Amniotic epithelial cell (primary cell): ENCODE data around the gene POF1B.
A peak's percentile ranks its signal among the peaks of the same experiment; 100 is the strongest.
"Not testable (repeated sequence)": the region's sequence is repeated elsewhere in the genome, so short reads cannot be mapped to it uniquely, and the experiment has no call there.

Source experiments
- DNase-seq: peaks from one replicate; pipeline ENCODE4 v3.0.0-alpha.2; 2010; ENCODE audit warnings: low read depth

The POF1B gene

DNA sequence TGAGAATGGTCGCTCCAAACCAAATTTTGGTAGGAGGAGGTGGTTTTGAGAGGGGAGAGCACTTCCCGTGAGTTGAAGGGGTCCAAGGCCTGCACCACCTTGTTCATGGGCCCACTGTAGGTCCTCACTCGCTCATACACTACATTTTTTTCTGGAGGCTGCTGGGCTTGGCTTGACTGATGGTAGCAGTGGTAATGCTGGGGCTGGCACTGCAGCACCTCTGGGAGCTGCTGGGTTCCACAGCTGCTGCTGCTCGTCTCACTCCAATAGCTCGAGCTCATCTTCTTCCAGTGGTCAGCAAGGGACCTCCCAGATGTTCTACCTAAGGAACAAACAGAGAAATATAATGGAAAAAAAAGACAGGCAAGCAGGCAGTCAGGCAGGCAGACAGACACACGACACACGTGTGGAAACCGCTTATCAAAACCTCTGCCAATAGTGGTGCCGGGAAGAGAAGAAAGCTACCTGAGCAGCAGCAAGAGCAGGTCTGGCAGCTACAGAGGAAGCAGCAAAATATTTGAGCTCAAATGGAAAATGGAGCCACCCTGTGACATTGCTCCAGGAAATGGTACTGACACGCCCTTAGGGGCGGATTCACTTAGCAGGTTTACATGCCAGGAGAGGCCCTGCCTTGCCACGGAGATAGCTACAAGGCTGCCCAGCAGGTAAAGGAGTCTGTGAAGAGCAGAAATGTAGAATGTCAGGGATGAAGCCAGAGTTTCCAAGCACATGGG is at the start of gene POF1B:
TSS of gene POF1B (minus strand) at position 492 of the 734 bp plus-strand sequence. CDS start at position 281, 211 bp downstream.
- DNase-seq = no peak

DNA sequence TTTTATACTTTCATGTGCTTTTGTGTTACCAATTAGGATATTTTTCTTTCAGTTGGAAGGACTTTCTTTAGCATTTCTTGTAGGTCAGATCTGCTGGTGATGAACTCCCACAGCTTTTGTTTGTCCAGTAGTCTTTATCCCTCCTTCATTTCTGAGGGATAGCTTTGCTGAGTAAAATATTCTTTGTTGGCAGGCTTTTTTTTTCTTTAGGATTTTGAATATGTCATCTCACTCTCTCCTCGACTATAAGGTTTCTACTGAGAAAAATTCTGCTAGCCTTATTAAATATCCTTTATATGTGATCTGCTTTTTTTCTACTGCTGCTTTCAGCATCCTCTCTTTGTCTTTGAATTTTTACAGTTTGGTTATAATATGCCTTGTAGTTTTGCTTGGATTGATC is 49.6 kb upstream of the POF1B start:
- DNase-seq = no peak

GRCh38 chrX:85419293-85419692 is 39.8 kb upstream of the POF1B start:
- DNase-seq = no peak

- DNase-seq = no peak
Measured at GRCh38 chrX:85391878-85392238, 12.4 kb upstream of the POF1B start.

GRCh38 chrX:85391185-85391877 is 11.9 kb upstream of the POF1B start:
- DNase-seq = no peak

DNA sequence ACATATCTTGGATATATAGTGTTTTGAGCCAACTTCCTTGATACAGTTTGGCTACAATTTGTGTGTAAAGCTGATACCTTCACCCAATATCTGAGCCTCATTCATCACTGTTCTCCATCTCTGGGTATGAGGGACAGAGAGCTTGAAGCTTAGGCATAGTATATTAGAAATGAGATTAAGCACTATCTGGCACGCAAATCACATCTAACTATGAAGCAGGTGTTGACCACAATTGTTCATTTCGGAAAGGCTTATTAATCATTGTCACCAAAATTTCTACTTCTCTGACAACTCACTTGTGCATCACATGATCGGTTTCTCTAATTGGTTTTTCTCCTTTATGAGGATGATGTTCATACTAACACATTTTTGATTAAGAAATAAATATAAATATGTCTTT is 2.1 kb upstream of the POF1B start:
- DNase-seq = no peak

- no peak for DNase-seq
Measured at GRCh38 chrX:85378461-85378860, 1.0 kb downstream of the POF1B start.

DNA sequence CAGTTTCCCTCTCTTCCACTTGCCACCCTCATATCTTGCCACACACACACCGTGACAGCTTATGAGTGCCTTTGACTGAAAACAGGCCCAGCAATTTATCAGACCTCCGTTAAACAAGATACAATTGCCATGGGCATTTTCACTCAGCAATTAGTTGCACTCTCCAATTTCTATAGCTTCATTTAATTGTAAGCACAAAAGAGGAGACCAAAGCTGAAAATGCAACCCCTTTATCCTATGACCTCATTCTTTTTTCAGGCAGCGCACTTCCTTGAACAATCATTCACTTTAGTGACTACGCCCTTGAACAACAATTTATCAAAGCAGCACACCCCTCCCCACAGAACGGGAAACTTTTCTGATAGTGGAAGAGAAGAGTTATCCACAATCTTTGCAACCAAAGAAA is 4.1 kb downstream of the POF1B start:
- no peak for DNase-seq

GRCh38 chrX:85365370-85365995 is 14.0 kb downstream of the POF1B start:
- no peak for DNase-seq

- DNase-seq = no peak
Measured at GRCh38 chrX:85359051-85359450, 20.4 kb downstream of the POF1B start.

DNA sequence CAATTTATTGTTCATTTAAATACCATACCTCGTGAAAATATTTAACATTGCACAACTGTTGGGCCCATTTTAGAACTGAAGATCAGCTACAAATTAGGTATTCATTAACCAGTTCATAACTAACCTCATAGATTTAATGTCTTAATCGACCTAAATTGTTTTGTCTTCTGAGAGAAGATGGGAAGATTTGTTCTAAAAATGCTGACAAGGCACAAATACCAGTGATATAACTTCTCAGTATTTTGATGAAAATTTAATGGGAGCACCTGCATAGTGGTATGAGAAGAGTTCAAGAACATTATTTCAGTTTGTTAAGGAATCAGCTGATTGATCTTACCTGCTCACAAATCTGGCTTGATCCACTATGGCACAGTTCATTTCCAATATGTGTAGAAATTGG is 33.9 kb downstream of the POF1B start:
- DNase-seq = no peak

- no peak for DNase-seq
Measured at GRCh38 chrX:85327060-85327333, 52.5 kb downstream of the POF1B start.

DNA sequence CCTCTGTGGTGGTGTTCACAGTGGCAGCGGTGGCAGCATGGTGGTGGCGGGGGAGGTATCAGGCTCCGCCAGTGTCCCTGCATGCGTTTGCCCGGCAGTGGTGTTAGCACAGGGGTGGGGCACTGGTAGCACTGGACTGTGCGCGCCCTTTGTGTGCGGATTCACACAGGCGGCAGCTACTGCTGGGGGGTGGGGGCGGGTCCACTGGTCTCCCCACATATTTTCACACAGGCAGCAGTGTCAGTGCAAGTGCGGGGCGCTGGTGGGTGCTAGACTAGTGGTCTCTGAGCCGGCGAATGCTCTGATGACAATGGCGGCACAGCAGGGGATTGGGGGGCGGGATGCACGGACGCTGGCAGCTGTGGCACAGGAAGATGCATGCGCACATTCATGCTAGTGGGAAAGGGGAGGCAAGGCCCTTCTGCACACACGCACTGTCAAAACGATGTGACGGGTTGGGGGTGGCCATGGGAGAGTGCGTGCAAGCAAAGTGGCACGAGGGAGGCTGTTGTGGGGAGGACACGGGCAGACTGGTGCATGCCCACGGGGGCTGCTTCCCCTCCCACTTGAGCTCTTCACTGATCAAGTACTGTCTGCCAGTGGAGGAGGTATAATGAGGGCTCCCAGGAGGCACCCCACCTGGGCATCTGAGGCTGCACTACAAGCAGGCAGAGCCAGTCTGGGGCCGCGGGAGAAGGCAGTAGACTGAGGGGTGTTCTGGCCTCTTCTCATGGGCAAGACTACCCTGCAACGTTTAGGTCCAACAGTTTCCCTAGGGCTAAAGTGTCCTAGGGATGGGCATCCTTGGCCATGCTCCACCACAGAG is 53.0 kb downstream of the POF1B start:
- DNase-seq = no peak

- DNase-seq = not testable (repeated sequence)
Measured at GRCh38 chrX:85311348-85311747, 68.1 kb downstream of the POF1B start.

DNA sequence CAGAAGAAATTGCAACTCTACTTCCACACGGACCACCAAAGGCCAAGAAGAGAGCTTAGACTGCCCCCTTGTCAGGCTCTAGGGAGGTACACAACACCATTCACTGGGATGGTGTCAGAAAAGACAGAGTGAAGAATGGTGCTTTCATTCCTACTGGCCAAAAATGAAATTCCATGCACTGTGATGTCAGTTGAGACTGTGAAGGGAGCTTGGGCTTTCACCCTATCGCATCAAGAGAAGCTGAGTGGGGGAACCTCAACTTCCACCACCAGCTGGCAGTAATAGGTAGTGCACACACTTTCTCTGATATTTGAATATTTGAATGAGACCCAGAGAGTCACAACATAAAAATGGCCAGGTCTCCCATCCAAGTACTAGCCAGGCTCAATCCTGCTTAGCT is 69.7 kb downstream of the POF1B start:
- no peak for DNase-seq

- DNase-seq = no peak
Measured at GRCh38 chrX:85303544-85303943, 75.9 kb downstream of the POF1B start.

GRCh38 chrX:85288992-85289723 is 90.3 kb downstream of the POF1B start:
- no peak for DNase-seq

- DNase-seq = not testable (repeated sequence)
Measured at GRCh38 chrX:85285286-85285685, 94.2 kb downstream of the POF1B start.

DNA sequence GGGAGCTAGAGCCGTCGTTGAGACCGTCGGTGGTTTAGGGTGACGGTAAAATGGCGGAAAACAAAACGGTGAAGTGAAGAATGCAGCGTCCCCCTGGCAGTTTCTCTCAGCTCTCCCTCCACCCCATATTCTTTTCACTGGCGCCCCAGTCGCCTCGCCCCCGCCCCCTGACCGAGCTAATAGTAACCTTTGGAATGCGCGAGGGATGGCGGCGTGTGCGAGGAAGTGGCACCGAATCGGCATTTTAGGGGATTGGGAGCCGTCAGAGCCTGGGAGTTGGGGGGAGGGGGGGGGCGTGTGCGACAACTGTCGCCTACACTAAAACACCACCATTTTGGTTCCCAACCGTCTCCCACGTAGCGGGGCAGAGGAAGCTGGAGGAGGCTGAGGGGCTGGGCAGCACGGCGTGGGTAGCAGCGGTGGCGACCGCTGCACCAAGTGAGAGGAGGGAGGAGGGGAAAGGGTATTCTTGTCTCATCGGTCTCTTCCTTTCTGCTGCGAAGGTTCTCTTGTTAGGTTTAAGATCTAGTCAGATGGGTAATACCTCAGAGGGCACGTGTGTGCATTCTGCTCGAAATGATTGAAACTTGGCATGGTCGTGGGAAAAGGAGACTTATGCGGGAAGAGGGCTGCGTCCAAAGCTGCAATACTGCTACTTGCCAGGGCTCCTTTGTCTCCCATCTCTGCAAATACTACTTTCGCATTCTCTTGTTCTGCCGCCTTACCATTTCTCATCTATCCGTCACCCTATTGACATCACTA is 134.8 kb downstream of the POF1B start:
- peak; percentile 6 for DNase-seq

- peak; percentile 25 for DNase-seq
Measured at GRCh38 chrX:85243761-85244449, 135.6 kb downstream of the POF1B start, which contains the start of the genes SATL1 and ZNF711. Gene SATL1, minus strand, starts transcription at chrX:85243779. Its CDS starts 134,811 bp downstream, at chrX:85108968. Gene ZNF711, plus strand, starts transcription at chrX:85243991. Its CDS starts 3,582 bp downstream, at chrX:85247573.
